Measurements from ENCODE around the gene HOXA3.

HOXA3 gene

GRCh38 chr7:27105301-27106031, 46.9 kb downstream of the HOXA3 start:
- no peak for DNase-seq (ENCODE audit: low spot score)
- Mint-ChIP-seq H3K4me3 (no peak overlapping the region), H3K4me1 (ENCODE audit: low read depth) (peaks cover 4% of the 10 kb centered on the region), H3K9me3 (no peaks in the 10 kb centered on the region), H3K27ac (no peak overlapping the region), H3K36me3 (ENCODE audit: low read depth) (no peaks in the 10 kb centered on the region), H3K27me3 (ENCODE audit: low read depth) (peaks cover 55% of the 10 kb centered on the region)

GRCh38 chr7:27104341-27105058, 47.9 kb downstream of the HOXA3 start:
- Mint-ChIP-seq H3K27ac (no peak overlapping the region), H3K4me3 (no peak overlapping the region), H3K27me3 (ENCODE audit: low read depth) (peaks cover 65% of the 10 kb centered on the region), H3K9me3 (no peaks in the 10 kb centered on the region), H3K36me3 (ENCODE audit: low read depth) (peaks cover 1% of the 10 kb centered on the region), H3K4me1 (ENCODE audit: low read depth) (peaks cover 4% of the 10 kb centered on the region)
- DNase-seq (ENCODE audit: low spot score), result no peak

DNA sequence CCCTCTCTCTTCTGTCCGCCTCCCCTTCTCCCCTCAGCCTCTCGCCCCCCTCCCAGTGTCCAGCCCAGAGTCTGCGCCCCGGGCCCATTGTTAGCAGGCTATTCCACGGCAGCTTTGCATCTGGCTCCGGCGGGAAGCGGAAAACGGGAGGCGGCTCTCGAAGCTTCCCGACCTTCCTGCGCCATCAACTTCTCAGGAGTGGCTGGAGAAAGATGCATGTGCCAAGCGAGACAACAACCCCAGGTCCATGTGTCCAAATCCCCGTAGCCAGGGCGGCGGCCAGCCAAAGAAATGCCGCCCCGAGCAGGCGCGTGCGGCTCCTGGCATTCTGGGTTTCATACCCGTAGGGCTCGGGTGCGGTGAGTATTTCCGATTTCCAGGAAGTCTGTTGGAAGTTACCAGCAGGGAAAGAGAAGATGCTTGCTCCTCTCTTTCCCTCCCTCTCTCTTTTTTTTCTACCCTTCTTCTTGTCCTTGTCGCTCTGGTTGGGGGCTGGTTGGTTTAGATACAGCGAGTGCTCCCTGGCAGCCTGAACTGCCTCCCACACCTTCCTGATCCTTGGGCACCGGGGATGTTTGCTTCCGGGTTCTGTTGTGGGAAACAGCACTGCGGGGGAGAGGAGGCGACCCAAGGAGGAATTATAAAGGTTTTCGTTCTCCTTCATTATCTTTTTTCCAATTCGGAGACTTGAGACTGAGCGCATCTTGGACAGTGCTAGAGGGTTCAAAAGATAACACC, 48.7 kb downstream of the HOXA3 start:
- Mint-ChIP-seq H3K4me1 (ENCODE audit: low read depth) (peaks cover 4% of the 10 kb centered on the region), H3K4me3 (no peak overlapping the region), H3K9me3 (no peaks in the 10 kb centered on the region), H3K36me3 (ENCODE audit: low read depth) (peaks cover 3% of the 10 kb centered on the region), H3K27me3 (ENCODE audit: low read depth) (peaks cover 73% of the 10 kb centered on the region), H3K27ac (no peak overlapping the region)
- no peak for DNase-seq (ENCODE audit: low spot score)

GRCh38 chr7:27102581-27103442, 49.6 kb downstream of the HOXA3 start, which contains the start of gene HOXA2:
TSS of gene HOXA2 (minus strand) at chr7:27102683. CDS start at chr7:27102500, 183 bp downstream.
- Mint-ChIP-seq H3K4me1 (ENCODE audit: low read depth) (peaks cover 4% of the 10 kb centered on the region), H3K9me3 (no peaks in the 10 kb centered on the region), H3K4me3 (no peak within 1 kb of the TSS), H3K36me3 (ENCODE audit: low read depth) (peaks cover 3% of the 10 kb centered on the region), H3K27me3 (ENCODE audit: low read depth) (peaks cover 82% of the 10 kb centered on the region), H3K27ac (no peak within 1 kb of the TSS)
- no peak for DNase-seq (ENCODE audit: low spot score)

GRCh38 chr7:27101957-27102580, 50.3 kb downstream of the HOXA3 start:
- H3K27ac Mint-ChIP-seq, result no peak overlapping the region
- no peak overlapping the region for H3K4me3 Mint-ChIP-seq
- no peak for DNase-seq (ENCODE audit: low spot score)
- H3K36me3 Mint-ChIP-seq (ENCODE audit: low read depth), result peaks cover 3% of the 10 kb centered on the region
- no peaks in the 10 kb centered on the region for H3K9me3 Mint-ChIP-seq
- peaks cover 89% of the 10 kb centered on the region for H3K27me3 Mint-ChIP-seq (ENCODE audit: low read depth)
- peaks cover 7% of the 10 kb centered on the region for H3K4me1 Mint-ChIP-seq (ENCODE audit: low read depth)

DNA sequence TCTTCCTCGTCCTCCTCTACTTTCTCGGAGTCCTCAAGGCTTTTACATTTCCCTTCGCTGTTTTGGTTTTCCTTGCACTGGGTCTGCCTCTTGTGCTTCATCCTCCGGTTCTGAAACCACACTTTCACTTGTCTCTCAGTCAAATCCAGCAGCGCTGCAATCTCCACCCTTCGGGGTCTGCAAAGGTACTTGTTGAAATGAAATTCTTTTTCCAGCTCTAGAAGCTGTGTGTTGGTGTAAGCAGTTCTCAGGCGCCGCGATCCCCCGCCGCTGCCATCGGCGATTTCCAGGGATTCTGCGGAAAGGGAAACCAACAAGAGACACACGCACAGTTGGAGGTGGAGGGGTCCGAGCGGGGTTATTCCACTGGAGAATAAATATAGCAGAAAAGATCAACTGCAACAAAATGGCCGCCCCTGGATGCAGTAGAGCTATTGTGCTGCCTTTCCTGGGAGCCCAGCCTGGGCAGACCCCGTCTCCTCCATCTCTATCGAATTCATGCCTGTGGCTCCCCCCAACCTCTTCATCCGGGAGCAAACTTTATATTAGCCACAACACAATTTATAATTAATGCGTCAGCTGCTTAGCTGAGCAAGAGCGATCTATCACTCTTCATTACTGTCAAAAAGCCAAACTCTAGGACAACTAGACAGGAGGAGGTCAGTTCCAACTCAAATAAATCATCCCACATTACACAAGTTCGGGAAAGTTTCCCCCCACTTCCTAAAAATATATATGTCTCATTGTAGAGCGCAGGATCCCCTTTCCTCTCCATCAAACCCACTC, 51.0 kb downstream of the HOXA3 start:
- Mint-ChIP-seq H3K9me3 (no peaks in the 10 kb centered on the region), H3K36me3 (ENCODE audit: low read depth) (peaks cover 3% of the 10 kb centered on the region), H3K27me3 (ENCODE audit: low read depth) (peaks cover 91% of the 10 kb centered on the region), H3K4me3 (no peak overlapping the region), H3K27ac (no peak overlapping the region), H3K4me1 (ENCODE audit: low read depth) (peaks cover 7% of the 10 kb centered on the region)
- no peak for DNase-seq (ENCODE audit: low spot score)

DNA sequence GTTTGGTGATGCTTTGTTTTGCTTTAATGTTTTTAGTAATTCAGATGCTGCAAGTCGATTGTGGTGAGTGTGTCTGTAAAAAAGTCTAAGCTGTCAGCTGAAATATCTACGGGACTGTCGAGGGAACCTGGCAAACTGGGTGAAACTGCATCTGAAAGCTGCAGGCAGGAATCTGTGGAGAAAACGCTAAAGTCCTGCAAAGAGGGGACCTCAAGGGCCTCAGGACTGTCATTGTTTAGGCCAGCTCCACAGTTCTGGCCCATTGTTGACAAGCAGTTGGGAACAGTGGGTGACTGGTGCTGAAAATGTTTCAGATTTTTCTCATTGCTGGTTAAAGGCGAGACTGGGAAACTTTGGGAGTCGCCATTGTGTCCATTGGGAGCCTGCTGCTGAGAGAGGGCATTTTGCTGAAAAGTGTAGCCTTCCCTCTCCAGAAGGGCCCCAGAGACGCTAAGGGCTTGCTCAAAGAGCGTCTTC, 51.7 kb downstream of the HOXA3 start:
- Mint-ChIP-seq H3K4me3 (no peak overlapping the region), H3K27me3 (ENCODE audit: low read depth) (peaks cover 87% of the 10 kb centered on the region), H3K4me1 (ENCODE audit: low read depth) (peaks cover 8% of the 10 kb centered on the region), H3K27ac (no peak overlapping the region), H3K36me3 (ENCODE audit: low read depth) (peaks cover 3% of the 10 kb centered on the region), H3K9me3 (no peaks in the 10 kb centered on the region)
- no peak for DNase-seq (ENCODE audit: low spot score)

DNA sequence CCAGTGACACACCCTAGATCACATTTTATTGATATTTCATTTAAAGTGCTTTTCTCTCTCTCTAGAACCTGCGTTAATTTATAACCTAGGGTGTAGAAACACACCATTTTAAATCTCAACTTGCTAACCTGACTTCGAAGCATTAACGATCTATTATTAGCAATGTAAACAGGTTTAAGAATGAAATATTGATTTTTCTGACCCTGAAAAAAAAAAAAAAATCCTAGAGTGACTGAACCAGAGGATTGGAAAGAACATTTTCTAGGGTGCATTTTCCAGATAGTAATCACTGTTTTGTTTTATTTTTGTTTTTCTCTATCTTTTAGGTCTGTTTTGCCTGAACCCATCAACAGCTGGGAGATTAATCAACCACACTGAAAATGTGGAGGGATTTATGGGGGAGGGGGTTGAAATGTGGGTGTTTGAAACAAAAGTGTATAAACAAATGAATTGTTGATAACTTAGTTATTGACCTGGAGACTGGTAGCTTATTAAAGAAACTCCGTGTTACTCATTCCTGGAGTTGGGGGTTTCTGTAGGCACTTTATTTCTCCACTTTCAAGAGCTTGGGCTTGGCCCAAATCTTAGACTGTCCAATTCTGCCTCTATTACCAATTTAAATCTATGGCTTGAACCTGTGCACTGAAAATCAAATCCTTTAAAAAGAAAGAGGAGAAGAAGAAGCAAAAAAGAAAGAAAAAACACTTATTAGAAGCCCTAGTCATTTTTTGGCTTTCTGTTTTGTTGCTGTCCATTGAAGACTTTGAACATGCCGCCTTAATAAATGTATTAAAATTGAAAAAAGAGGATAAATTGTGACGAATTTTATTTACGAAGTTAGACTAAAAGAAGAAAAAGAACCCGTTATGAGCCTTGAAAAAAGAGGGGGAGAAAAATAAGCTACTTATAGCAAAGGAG, 52.7 kb downstream of the HOXA3 start:
- no peak overlapping the region for H3K4me3 Mint-ChIP-seq
- DNase-seq (ENCODE audit: low spot score), result no peak
- peaks cover 3% of the 10 kb centered on the region for H3K36me3 Mint-ChIP-seq (ENCODE audit: low read depth)
- H3K27me3 Mint-ChIP-seq (ENCODE audit: low read depth), result peaks cover 88% of the 10 kb centered on the region
- H3K4me1 Mint-ChIP-seq (ENCODE audit: low read depth), result peaks cover 16% of the 10 kb centered on the region
- H3K9me3 Mint-ChIP-seq, result no peaks in the 10 kb centered on the region
- H3K27ac Mint-ChIP-seq, result no peak overlapping the region

- Mint-ChIP-seq H3K27me3 (ENCODE audit: low read depth) (peaks cover 88% of the 10 kb centered on the region), H3K36me3 (ENCODE audit: low read depth) (peaks cover 3% of the 10 kb centered on the region), H3K4me1 (ENCODE audit: low read depth) (peaks cover 16% of the 10 kb centered on the region), H3K27ac (no peak overlapping the region), H3K4me3 (no peak overlapping the region), H3K9me3 (no peaks in the 10 kb centered on the region)
- no peak for DNase-seq (ENCODE audit: low spot score)
Observed at GRCh38 chr7:27098578-27099451, 53.6 kb downstream of the HOXA3 start.

DNA sequence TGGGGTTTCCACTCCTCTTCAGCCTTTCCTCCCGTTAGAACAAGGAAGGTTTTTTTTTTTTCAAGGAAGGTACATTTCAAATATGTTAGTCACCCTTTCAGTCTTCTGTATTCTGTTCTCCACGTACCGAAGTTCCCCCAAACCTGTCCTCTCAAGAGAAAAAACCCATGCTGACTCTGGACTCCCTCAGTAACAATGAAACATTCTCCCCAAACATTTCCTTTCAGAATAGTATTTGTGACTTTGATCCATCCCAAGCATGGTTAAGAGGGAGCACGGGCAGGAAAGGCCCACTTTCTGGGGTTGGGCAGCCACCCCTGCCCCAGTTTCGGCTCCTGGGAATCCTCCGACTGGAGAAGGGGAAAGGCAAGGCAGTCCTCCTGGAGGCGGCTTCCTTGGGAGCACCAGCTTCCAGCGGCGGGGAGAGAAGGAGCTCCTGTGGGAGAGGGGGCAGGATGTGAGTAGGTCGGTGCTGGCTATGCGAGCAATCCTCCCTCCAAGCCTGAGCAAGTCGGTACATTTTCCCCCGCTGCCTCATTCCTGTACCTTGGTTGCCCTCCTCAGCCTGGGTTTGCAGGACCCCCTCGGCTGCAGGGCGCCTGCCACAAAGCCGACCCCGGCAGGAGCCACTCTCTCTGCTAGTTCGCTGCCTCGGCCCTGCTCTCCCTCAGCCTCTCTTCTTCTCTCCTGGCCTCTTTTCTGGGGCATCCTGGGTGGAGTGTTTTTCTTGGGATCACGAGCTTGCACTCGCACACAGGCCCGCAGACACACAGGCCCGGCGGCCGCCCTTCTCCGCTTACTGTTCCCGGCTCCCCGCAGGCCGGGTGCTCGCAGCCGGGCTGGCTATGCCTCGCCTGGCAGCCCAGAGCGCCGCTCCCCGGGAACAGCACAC, 54.5 kb downstream of the HOXA3 start:
- peak overlapping the region; percentile 75 for H3K4me3 Mint-ChIP-seq
- DNase-seq (ENCODE audit: low spot score), result no peak
- no peak overlapping the region for H3K27ac Mint-ChIP-seq
- peaks cover 88% of the 10 kb centered on the region for H3K27me3 Mint-ChIP-seq (ENCODE audit: low read depth)
- H3K36me3 Mint-ChIP-seq (ENCODE audit: low read depth), result peaks cover 3% of the 10 kb centered on the region
- peaks cover 16% of the 10 kb centered on the region for H3K4me1 Mint-ChIP-seq (ENCODE audit: low read depth)
- no peaks in the 10 kb centered on the region for H3K9me3 Mint-ChIP-seq
